GM12892 (cell line): ENCODE results near the gene VPS54.

Source experiments
- POLR2A ChIP-seq: IDR thresholded peaks from 2 replicates; pipeline ENCODE4 v1.6.1; 2011; ENCODE audit warnings: low read depth, low read length, control low read depth
- POLR2AphosphoS5 ChIP-seq: IDR thresholded peaks from 2 replicates; pipeline ENCODE4 v1.6.1; 2011; ENCODE audit warnings: low read depth, low read length, control low read depth
- TAF1 ChIP-seq: IDR thresholded peaks from 2 replicates; pipeline ENCODE4 v1.6.1; 2011; ENCODE audit warnings: low read depth, mild to moderate bottlenecking, control low read depth, low read length, borderline replicate concordance

DNA sequence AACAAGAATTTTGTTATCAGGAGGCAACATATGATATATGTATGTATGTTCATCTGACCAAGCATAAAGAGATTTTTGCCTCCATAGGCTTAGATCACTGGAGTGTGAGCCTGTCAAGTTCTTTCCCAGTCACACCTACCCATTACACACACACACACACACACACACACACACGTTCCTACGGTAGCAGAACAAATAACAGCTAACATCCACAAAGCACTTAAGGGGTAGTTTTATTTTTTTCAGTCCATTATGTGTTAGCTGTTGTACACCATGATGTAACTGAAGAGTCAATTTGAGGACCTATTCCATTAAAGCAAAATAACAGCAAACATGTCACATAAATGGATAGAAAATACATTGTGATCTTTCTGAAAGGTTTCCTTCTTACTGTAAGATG lies 138.0 kb downstream of the VPS54 start:
- no peak for TF ChIP-seq TAF1
- no peak for TF ChIP-seq POLR2A
- no peak for TF ChIP-seq POLR2AphosphoS5
